ENCODE measurements around the gene ACSM2A.
"Not testable (repeated sequence)": the region's sequence is repeated elsewhere in the genome, so short reads cannot be mapped to it uniquely, and the experiment has no call there.

DNA sequence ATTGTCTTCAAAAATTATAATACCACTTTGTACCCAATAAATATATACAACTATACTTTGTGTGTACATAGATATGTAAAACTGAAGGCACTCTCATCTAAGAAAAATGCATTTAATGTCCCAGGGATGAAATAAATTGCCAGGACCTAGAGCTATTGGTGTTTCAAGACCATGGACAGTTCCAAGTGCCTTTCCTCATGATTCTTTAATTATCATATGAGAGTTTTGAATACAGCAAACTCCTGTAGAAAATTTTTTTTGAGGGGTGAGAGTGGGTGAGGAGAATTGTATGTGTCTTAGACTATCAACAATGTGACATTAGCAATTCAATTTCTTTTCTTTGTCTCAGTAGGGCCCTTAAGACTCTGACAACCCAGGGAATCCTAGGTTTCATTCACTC, 17.6 kb downstream of the ACSM2A start:
- TF ChIP-seq, protein P1, sequence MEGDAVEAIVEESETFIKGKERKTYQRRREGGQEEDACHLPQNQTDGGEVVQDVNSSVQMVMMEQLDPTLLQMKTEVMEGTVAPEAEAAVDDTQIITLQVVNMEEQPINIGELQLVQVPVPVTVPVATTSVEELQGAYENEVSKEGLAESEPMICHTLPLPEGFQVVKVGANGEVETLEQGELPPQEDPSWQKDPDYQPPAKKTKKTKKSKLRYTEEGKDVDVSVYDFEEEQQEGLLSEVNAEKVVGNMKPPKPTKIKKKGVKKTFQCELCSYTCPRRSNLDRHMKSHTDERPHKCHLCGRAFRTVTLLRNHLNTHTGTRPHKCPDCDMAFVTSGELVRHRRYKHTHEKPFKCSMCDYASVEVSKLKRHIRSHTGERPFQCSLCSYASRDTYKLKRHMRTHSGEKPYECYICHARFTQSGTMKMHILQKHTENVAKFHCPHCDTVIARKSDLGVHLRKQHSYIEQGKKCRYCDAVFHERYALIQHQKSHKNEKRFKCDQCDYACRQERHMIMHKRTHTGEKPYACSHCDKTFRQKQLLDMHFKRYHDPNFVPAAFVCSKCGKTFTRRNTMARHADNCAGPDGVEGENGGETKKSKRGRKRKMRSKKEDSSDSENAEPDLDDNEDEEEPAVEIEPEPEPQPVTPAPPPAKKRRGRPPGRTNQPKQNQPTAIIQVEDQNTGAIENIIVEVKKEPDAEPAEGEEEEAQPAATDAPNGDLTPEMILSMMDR (IDR thresholded peaks at IDR 0.05): not testable (repeated sequence)
- not testable (repeated sequence) for TF ChIP-seq POLR2A (IDR thresholded peaks at IDR 0.05)

All from uterus (tissue), 2 donors.